Nephron (organoid): Measurements from ENCODE around the gene ADAMTS19.

Source experiments
- H3K27ac Mint-ChIP-seq, 3 experiments: 2 replicates each; pipeline ENCODE4 v1.8.0; 2020; ENCODE audit warnings: mixed read lengths in 3 of 3, mild to moderate bottlenecking in 2 of 3, moderate library complexity in 1 of 3
- H3K27me3 Mint-ChIP-seq: 2 replicates; pipeline ENCODE4 v1.8.0; 2021; ENCODE audit warnings: low read depth, mild to moderate bottlenecking, moderate library complexity, mixed read lengths
- H3K36me3 Mint-ChIP-seq: 2 replicates; pipeline ENCODE4 v1.8.0; 2020; ENCODE audit warnings: low read depth, mixed read lengths
- H3K4me1 Mint-ChIP-seq: 2 replicates; pipeline ENCODE4 v1.8.0; 2020; ENCODE audit warnings: mixed read lengths
- H3K4me3 Mint-ChIP-seq, 3 experiments: 2 replicates each; pipeline ENCODE4 v1.8.0; 2020; ENCODE audit warnings: mild to moderate bottlenecking in 3 of 3, mixed read lengths in 3 of 3, moderate library complexity in 2 of 3
- H3K9me3 Mint-ChIP-seq: 2 replicates; pipeline ENCODE4 v1.8.0; 2020; ENCODE audit warnings: mixed read lengths
- TF ChIP-seq, protein P1 (sequence below), 3 experiments: fragments of 200-600 bp; sonication (generic); IDR thresholded peaks; one replicate each; pipeline ENCODE4 v1.5.0; 2021; ENCODE audit warnings: antibody characterized with exemption in 3 of 3; ENCODE audit not compliant: unreplicated experiment in 3 of 3

Gene ADAMTS19

DNA sequence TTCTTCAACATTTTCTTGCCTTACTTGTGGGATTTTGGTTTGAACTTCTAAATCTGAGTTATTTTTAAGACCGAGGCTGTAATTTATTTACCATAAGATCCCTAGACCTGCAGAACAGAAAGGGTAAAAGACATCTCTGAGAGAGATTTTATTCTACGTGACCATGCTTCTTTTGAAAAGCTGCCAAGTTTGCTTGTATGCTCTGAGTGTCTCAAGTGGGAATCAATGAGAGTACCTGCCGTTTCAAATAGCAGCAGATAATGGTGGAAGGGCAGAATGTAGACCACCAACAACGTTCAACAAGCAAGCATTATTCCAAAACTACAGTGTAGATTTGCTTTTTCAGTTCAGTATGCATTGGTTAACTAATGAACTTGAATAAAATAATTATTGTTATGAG is 179.2 kb downstream of the ADAMTS19 start:
- Mint-ChIP-seq H3K27ac (no peak overlapping the region), H3K4me1 (no peaks in the 10 kb centered on the region), H3K36me3 (no peaks in the 10 kb centered on the region), H3K9me3 (peaks cover 7% of the 10 kb centered on the region), H3K4me3 (no peak overlapping the region), H3K27me3 (no peaks in the 10 kb centered on the region)
- TF ChIP-seq, protein P1, sequence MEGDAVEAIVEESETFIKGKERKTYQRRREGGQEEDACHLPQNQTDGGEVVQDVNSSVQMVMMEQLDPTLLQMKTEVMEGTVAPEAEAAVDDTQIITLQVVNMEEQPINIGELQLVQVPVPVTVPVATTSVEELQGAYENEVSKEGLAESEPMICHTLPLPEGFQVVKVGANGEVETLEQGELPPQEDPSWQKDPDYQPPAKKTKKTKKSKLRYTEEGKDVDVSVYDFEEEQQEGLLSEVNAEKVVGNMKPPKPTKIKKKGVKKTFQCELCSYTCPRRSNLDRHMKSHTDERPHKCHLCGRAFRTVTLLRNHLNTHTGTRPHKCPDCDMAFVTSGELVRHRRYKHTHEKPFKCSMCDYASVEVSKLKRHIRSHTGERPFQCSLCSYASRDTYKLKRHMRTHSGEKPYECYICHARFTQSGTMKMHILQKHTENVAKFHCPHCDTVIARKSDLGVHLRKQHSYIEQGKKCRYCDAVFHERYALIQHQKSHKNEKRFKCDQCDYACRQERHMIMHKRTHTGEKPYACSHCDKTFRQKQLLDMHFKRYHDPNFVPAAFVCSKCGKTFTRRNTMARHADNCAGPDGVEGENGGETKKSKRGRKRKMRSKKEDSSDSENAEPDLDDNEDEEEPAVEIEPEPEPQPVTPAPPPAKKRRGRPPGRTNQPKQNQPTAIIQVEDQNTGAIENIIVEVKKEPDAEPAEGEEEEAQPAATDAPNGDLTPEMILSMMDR (IDR thresholded peaks at IDR 0.05; ENCODE audit: unreplicated experiment in 3 of 3), result no peak

DNA sequence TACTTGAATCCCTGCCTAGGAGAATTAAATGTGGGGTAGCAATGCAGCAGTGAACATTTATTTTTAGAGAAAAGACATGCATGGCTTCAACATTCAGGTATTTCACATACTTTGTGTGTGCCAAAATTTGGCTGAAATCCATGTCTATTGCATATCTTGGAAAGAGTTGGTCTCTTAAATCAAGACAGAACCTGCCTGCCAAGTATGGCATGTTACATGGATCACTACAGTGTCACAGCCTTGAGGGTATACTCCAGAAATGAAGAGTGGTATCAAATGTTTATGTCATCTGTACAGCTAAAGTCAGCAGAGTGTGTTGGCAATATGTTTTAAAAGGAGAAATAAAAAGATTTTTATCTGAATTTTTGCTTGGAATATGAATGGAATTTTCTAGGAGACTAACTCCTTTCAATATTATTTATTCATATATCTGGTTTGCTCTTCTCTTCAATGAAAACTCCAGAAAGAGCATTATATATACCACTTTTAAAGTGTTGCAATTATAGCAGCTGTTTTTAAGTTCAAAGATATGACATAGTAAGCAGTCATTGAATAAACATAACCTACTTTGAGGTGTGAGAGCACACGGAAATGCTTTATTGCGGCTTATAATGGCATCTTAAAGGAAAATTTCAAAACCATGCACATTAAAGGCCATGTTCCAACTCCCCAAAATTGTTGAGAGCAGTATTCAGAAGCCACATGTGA is 192.4 kb downstream of the ADAMTS19 start:
- TF ChIP-seq, protein P1 (IDR thresholded peaks at IDR 0.05; ENCODE audit: unreplicated experiment in 3 of 3), result no peak
- no peaks in the 10 kb centered on the region for H3K9me3 Mint-ChIP-seq
- H3K36me3 Mint-ChIP-seq, result peaks cover 15% of the 10 kb centered on the region
- H3K4me3 Mint-ChIP-seq, result no peak overlapping the region
- no peak overlapping the region for H3K27ac Mint-ChIP-seq
- peaks cover 13% of the 10 kb centered on the region for H3K4me1 Mint-ChIP-seq
- H3K27me3 Mint-ChIP-seq, result no peaks in the 10 kb centered on the region

DNA sequence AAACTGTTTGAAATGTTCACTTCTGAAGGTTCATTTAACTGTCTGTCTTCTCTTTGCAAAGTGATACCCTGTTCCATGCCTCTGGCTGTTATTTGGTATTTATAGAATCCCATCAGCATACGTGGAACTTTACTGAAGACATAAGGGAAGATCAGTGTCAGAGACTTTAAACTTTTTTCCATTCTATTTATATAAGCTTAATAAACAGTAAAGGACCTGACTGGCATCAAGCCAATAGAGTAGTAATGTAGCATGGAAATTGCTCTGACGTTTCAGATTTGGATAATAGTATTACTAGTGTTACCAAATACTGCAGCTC is 192.9 kb downstream of the ADAMTS19 start:
- no peaks in the 10 kb centered on the region for H3K9me3 Mint-ChIP-seq
- peaks cover 15% of the 10 kb centered on the region for H3K36me3 Mint-ChIP-seq
- TF ChIP-seq, protein P1 (IDR thresholded peaks at IDR 0.05; ENCODE audit: unreplicated experiment in 3 of 3), result no peak
- H3K27me3 Mint-ChIP-seq, result no peaks in the 10 kb centered on the region
- H3K27ac Mint-ChIP-seq, result no peak overlapping the region
- H3K4me1 Mint-ChIP-seq, result peaks cover 13% of the 10 kb centered on the region
- no peak overlapping the region for H3K4me3 Mint-ChIP-seq

DNA sequence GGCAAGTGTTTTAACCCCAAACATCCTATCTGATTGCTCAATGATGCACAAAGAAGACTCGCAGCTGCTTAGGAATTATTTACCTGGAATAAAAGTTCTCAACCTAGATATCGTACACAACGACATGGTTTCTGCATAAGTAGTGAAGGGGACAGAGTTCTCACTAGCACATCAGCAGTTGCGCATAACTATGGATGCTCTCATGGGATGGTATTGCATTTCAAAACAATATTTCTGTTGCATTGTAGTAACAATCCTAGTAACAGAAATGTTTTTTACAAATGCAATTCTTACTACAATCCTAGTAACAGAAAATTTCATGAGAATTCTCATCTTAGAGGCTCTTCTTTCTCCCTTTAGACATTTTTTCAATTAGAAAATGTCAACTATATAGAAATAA is 193.3 kb downstream of the ADAMTS19 start:
- peaks cover 13% of the 10 kb centered on the region for H3K4me1 Mint-ChIP-seq
- no peaks in the 10 kb centered on the region for H3K9me3 Mint-ChIP-seq
- no peak overlapping the region for H3K4me3 Mint-ChIP-seq
- no peak overlapping the region for H3K27ac Mint-ChIP-seq
- TF ChIP-seq, protein P1 (IDR thresholded peaks at IDR 0.05; ENCODE audit: unreplicated experiment in 3 of 3), result no peak
- no peaks in the 10 kb centered on the region for H3K27me3 Mint-ChIP-seq
- peaks cover 15% of the 10 kb centered on the region for H3K36me3 Mint-ChIP-seq

DNA sequence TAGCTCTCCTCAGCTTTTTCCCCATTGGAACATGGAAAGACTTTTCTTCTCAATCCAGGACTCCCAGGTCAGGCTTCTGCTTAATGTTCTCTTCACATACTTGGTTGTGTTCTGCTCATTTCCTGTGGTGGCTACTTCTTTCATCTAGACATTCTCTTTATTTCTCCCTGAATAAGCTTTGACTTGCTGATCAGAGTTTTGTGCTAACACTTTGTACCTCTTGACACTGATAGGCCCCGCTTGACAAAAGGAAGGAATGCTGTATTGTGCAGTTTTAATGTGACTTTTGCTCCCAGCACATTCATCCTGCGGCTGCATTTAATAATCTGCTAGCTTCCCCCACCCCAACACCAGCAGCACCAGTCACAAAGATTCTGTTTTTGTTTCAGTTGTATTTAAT is 196.9 kb downstream of the ADAMTS19 start:
- Mint-ChIP-seq H3K9me3 (no peaks in the 10 kb centered on the region), H3K27me3 (no peaks in the 10 kb centered on the region), H3K36me3 (no peaks in the 10 kb centered on the region), H3K4me3 (no peak overlapping the region), H3K27ac (peak overlapping the region in 1 of 3 experiments; percentile 0), H3K4me1 (peaks cover 19% of the 10 kb centered on the region)
- TF ChIP-seq, protein P1 (IDR thresholded peaks at IDR 0.05; ENCODE audit: unreplicated experiment in 3 of 3), result no peak

DNA sequence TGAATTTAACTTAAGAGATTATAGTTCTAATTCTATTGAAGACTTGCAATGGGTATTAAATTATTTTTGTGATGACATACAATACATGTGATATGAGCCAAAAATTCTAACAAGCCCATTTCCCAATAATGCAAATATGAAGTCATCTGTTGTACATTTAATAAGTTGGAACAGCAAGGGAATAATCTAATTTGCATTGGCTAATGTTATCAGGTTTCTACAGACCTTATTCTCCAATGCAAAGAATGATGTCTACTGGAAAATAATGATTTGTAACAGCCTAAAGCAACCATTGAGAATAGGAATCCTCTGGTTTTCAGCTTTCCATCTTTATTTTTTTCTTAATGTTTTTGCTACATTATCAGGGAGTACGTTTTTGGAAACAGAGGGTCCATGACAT is 198.7 kb downstream of the ADAMTS19 start:
- no peaks in the 10 kb centered on the region for H3K27me3 Mint-ChIP-seq
- no peaks in the 10 kb centered on the region for H3K9me3 Mint-ChIP-seq
- peaks cover 6% of the 10 kb centered on the region for H3K36me3 Mint-ChIP-seq
- H3K27ac Mint-ChIP-seq, result no peak overlapping the region
- TF ChIP-seq, protein P1 (IDR thresholded peaks at IDR 0.05; ENCODE audit: unreplicated experiment in 3 of 3), result no peak
- peaks cover 13% of the 10 kb centered on the region for H3K4me1 Mint-ChIP-seq
- no peak overlapping the region for H3K4me3 Mint-ChIP-seq
